Tibial nerve (tissue), 4 donors: Measurements from ENCODE around the gene NEBL. TPM values are rescaled to one million over a fixed set of nuclear protein-coding genes. Genes with fewer than 3 reads are reported as not detected.

ENCODE experiments used
- DNase-seq, 2 donors: peaks; one replicate each; pipeline ENCODE4 v3.0.0-alpha.2; 2019; ENCODE audit warnings: low spot score in 2 of 2
- H3K27ac ChIP-seq, 4 donors: fragments of 200-600 bp; sonication (generic) in 3 of 4; one replicate each; pipeline ENCODE4 v1.5.1; 2017 to 2019; ENCODE audit warnings: mild to moderate bottlenecking in 1 of 4
- H3K27me3 ChIP-seq, 2 donors: fragments of 200-600 bp; sonication (generic) in 1 of 2; one replicate each; pipeline versions ENCODE4 v1.5.1 to v1.6.0; 2017 to 2019
- H3K36me3 ChIP-seq, 3 donors: fragments of 200-600 bp; sonication (generic); one replicate each; pipeline ENCODE4 v1.5.1; 2018 to 2019
- H3K4me1 ChIP-seq, 4 donors: fragments of 200-600 bp; sonication (generic) in 3 of 4; one replicate each; pipeline ENCODE4 v1.5.1; 2017 to 2019
- H3K4me3 ChIP-seq, 4 donors: fragments of 200-600 bp; sonication (generic) in 3 of 4; one replicate each; pipeline ENCODE4 v1.5.1; 2017 to 2019; ENCODE audit warnings: mild to moderate bottlenecking in 1 of 4, moderate library complexity in 1 of 4
- H3K9me3 ChIP-seq, 4 donors: fragments of 200-600 bp; sonication (generic) in 3 of 4; one replicate each; pipeline ENCODE4 v1.5.1; 2017 to 2019
- CTCF ChIP-seq, 5 experiments: fragments of 200-600 bp in 3 of 5; fragments of 450-650 bp in 2 of 5; sonication (generic) in 3 of 5; IDR thresholded peaks; one replicate each; pipeline ENCODE4 v1.5.1; 2016 to 2019; ENCODE audit warnings: antibody characterized with exemption in 5 of 5, mild to moderate bottlenecking in 3 of 5, moderate library complexity in 2 of 5
- EP300 ChIP-seq, 2 donors: sonication (generic); formaldehyde crosslinking; IDR thresholded peaks; one replicate each; pipeline ENCODE4 v1.6.1; 2017; ENCODE audit warnings: antibody characterized with exemption in 2 of 2, mild to moderate bottlenecking in 1 of 2
- POLR2A ChIP-seq, 2 donors: fragments of 450-650 bp; IDR thresholded peaks; one replicate each; pipeline ENCODE4 v1.6.1; 2017; ENCODE audit warnings: antibody characterized with exemption in 2 of 2, mild to moderate bottlenecking in 2 of 2, moderate library complexity in 2 of 2
- WGBS, 2 donors: methylation state at CpG; one replicate each; pipeline ENCODE4 v1.1.5; 2018; 5-methylcytosine and 5-hydroxymethylcytosine counted together
- total RNA-seq, 4 donors: library from RNA; depleted of rRNA; stranded (reverse); fragments of >200 nt; gene quantifications; one replicate each; pipeline ENCODE4 v1.1.0, GENCODE V29; 2016

NEBL gene
- total RNA-seq, 4 donors from 2014 or later = 34.5 to 61.2 (median 49.7) TPM

- H3K27me3 ChIP-seq = no peaks in the 10 kb centered on the region
- no peak overlapping the region for H3K27ac ChIP-seq
- no peak overlapping the region for H3K4me3 ChIP-seq
- H3K4me1 ChIP-seq = no peaks in the 10 kb centered on the region
- no peak for DNase-seq
- H3K36me3 ChIP-seq = no peaks in the 10 kb centered on the region
- TF ChIP-seq EP300 (IDR thresholded peaks at IDR 0.05) = no peak
- no peak for TF ChIP-seq POLR2A (IDR thresholded peaks at IDR 0.05)
- no peak for TF ChIP-seq CTCF (IDR thresholded peaks at IDR 0.05)
- no peaks in the 10 kb centered on the region for H3K9me3 ChIP-seq
- 63 to 70% methylated on average over 5 of the region's 5 CpGs for WGBS, 2 donors
These were observed 25.3 kb upstream of the NEBL start for GRCh38 chr10:20922451-20922850.

GRCh38 chr10:20922033-20922432 lies 24.9 kb upstream of the NEBL start:
- TF ChIP-seq POLR2A (IDR thresholded peaks at IDR 0.05) (no peak), CTCF (IDR thresholded peaks at IDR 0.05) (no peak), EP300 (IDR thresholded peaks at IDR 0.05) (no peak)
- H3K4me1 ChIP-seq = no peaks in the 10 kb centered on the region
- WGBS, 2 donors = 71 to 81% methylated on average over 4 of the region's 4 CpGs

GRCh38 chr10:20920061-20920460 lies 22.9 kb upstream of the NEBL start:
- H3K36me3 ChIP-seq = no peaks in the 10 kb centered on the region
- no peak for DNase-seq
- H3K4me3 ChIP-seq = no peak overlapping the region
- no peaks in the 10 kb centered on the region for H3K9me3 ChIP-seq
- no peaks in the 10 kb centered on the region for H3K27me3 ChIP-seq
- 79 to 82% methylated on average over 2 of the region's 2 CpGs for WGBS, 2 donors
- H3K27ac ChIP-seq = no peak overlapping the region
- no peaks in the 10 kb centered on the region for H3K4me1 ChIP-seq
- no peak for TF ChIP-seq CTCF (IDR thresholded peaks at IDR 0.05)
- TF ChIP-seq POLR2A (IDR thresholded peaks at IDR 0.05) = no peak
- TF ChIP-seq EP300 (IDR thresholded peaks at IDR 0.05) = no peak

More at GRCh38 chr10:20922033-20922432, 24.9 kb upstream of the NEBL start:
- no peak for DNase-seq
- Histone ChIP-seq H3K27me3 (no peaks in the 10 kb centered on the region), H3K9me3 (no peaks in the 10 kb centered on the region), H3K27ac (no peak overlapping the region), H3K4me3 (no peak overlapping the region), H3K36me3 (no peaks in the 10 kb centered on the region)

GRCh38 chr10:20919481-20919880 lies 22.4 kb upstream of the NEBL start:
- Histone ChIP-seq H3K36me3 (no peaks in the 10 kb centered on the region), H3K9me3 (no peaks in the 10 kb centered on the region), H3K4me1 (no peaks in the 10 kb centered on the region), H3K27me3 (no peaks in the 10 kb centered on the region), H3K27ac (no peak overlapping the region), H3K4me3 (no peak overlapping the region)
- DNase-seq = no peak
- TF ChIP-seq POLR2A (IDR thresholded peaks at IDR 0.05) (no peak), EP300 (IDR thresholded peaks at IDR 0.05) (no peak), CTCF (IDR thresholded peaks at IDR 0.05) (no peak)
- 72 to 74% methylated on average over 4 of the region's 4 CpGs for WGBS, 2 donors

GRCh38 chr10:20916976-20917375 lies 19.9 kb upstream of the NEBL start:
- DNase-seq = no peak
- H3K36me3 ChIP-seq = no peaks in the 10 kb centered on the region
- TF ChIP-seq POLR2A (IDR thresholded peaks at IDR 0.05) (no peak), EP300 (IDR thresholded peaks at IDR 0.05) (no peak), CTCF (IDR thresholded peaks at IDR 0.05) (no peak)
- no peak overlapping the region for H3K27ac ChIP-seq
- WGBS, 2 donors = 37 to 54% methylated on average over 1 of the region's 1 CpG
- H3K27me3 ChIP-seq = no peaks in the 10 kb centered on the region
- no peaks in the 10 kb centered on the region for H3K4me1 ChIP-seq
- no peak overlapping the region for H3K4me3 ChIP-seq
- H3K9me3 ChIP-seq = no peaks in the 10 kb centered on the region
